WI38 (cell line): ENCODE results near the gene CYP3A5.

Source experiments
- H3K4me3 ChIP-seq: 2 replicates; pipeline ENCODE4 v1.5.1; 2011; ENCODE audit warnings: low read depth, mild to moderate bottlenecking, control low read depth, low read length
- TF ChIP-seq, protein P1 (sequence below): IDR thresholded peaks from 2 replicates; pipeline ENCODE4 v1.5.1; 2012; ENCODE audit warnings: low read depth, mild to moderate bottlenecking, control low read depth, low read length

Gene CYP3A5

DNA sequence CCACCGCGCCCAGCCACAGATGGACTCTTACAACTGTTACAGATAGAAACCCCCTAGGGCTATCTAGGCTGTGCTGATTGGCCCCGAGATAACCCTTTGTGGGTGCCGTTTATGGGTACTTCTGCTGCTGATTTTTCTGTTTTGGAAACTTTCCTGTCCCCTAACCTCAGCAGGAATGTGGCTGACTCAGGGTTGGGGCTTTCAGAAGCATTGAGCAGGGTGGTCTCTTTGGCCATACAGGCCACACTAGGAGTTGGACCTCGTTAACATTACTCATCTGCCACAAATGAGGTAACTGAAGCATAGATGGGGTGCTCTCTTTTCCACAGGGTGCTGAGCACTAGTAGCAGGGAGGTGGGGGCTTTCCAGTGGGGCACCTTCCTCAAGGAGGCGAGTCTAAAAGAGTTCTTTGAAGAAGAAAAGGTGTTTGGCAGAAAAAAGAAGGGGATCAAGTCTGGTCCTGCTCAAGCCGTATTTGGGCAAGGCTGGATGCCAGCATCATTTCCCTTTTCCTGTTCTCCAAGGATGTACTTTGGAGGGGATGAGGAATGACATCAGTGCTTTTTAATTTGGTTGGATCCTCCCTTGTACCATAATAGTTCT is 56.6 kb downstream of the CYP3A5 start:
- no peak overlapping the region for H3K4me3 ChIP-seq
- TF ChIP-seq, protein P1, sequence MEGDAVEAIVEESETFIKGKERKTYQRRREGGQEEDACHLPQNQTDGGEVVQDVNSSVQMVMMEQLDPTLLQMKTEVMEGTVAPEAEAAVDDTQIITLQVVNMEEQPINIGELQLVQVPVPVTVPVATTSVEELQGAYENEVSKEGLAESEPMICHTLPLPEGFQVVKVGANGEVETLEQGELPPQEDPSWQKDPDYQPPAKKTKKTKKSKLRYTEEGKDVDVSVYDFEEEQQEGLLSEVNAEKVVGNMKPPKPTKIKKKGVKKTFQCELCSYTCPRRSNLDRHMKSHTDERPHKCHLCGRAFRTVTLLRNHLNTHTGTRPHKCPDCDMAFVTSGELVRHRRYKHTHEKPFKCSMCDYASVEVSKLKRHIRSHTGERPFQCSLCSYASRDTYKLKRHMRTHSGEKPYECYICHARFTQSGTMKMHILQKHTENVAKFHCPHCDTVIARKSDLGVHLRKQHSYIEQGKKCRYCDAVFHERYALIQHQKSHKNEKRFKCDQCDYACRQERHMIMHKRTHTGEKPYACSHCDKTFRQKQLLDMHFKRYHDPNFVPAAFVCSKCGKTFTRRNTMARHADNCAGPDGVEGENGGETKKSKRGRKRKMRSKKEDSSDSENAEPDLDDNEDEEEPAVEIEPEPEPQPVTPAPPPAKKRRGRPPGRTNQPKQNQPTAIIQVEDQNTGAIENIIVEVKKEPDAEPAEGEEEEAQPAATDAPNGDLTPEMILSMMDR = no peak

DNA sequence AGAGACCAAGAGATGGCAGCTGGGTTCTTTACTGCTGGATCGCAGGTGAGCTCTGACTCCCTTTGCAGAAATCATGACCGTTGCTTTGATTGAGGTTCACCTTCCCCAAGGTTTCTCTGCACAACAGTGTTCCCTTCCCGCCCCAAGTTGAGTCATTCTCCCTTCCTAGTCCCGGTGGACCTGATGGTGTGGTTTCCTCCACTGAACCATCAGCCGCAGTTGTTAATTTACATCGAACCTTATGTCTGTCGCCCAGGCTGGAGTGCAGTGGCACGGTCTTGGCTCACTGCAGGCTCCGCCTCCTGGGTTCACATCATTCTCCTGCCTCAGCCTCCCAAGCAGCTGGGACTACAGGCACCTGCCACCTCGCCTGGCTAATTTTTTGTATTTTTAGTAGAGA is 57.2 kb downstream of the CYP3A5 start:
- TF ChIP-seq, protein P1 = no peak
- no peak overlapping the region for H3K4me3 ChIP-seq

DNA sequence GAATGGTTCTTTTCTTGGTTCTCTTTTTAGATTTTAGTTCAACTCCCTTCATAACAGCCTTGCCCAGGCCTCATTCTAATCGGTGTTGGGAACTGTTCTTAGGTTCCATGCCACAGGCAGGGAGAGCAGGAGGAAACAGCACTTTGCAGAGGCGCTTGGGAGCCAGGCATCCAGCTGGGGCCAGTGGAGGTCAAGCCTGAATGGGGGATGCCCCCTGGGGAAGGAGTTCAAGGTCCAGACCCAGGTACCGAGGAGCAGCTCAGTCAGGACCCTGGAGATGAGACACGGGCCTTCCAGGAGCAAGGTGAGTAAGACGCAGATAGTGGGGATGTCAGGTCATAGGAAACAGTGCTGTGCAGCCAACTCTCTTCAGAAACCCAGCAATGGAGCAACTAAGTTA is 58.5 kb downstream of the CYP3A5 start:
- H3K4me3 ChIP-seq = no peak overlapping the region
- TF ChIP-seq, protein P1 = no peak

DNA sequence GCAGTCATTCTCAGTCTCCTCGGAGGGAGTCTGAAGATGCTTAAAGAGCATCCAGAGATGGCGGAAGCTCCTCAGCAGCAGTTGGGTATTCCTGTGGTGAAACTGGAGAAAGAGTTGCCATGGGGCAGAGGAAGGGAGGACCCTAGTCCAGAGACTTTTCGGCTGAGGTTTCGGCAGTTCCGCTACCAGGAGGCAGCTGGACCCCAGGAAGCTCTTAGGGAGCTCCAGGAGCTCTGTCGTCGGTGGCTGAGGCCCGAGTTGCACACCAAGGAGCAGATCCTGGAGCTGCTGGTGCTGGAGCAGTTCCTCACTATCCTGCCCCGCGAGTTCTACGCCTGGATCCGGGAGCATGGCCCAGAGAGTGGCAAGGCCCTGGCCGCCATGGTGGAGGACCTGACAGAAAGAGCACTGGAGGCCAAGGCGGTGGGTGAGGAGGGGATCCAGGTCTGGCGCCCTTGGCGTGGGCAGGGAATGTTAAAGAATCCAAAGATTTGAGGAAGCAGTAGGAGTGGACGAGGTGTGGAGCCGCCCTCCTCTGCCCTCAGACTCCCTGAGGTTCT is 60.1 kb downstream of the CYP3A5 start:
- TF ChIP-seq, protein P1 = no peak
- H3K4me3 ChIP-seq = no peak overlapping the region

DNA sequence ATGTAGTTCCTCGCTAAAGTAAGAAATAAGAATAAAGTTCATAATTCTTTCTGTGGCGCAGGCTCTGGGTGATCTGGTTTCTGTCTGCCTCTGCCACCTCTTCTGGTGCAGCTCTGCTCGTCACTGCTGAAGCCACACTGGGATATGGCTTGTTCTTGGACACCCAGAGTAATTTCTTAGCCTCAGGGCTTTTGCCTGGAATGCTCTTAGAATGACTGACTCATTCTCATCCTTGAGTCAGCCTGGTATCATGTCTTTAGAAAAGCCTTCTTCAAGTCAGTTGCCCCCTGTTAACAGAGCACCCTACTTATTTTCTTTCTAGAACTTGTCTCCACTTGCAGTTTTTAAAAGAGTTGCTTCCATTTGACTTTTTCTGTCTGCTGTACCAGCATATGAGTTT is 61.1 kb downstream of the CYP3A5 start:
- H3K4me3 ChIP-seq = no peak overlapping the region
- TF ChIP-seq, protein P1 = no peak

DNA sequence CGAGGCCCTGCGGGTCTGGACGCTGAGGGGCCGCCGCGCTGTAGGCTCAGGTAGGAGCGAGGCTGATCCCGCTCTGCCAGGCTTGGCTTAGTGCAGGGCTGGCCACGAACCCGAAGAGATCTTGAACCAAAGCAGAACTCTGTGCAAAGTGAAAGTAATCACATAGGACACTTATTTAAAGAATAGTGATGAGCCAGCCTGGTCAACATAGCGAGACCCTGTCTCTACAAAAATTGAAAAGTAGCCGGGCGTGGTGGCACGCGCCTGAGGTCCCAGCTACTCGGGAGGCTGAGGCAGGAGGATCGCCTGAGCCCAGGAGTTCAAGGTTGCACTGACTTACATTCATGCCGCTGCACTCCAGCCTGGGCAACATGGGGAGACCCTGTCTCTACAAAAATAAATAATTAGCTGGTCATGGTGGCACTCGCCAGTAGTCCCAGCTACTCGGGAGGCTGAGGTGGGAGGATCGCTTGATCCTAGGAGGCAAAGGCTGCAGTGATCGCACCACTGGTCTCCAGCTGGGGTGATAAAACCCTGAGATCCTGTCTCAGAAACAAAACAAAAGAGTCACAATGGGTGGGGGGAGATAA is 62.5 kb downstream of the CYP3A5 start:
- peak overlapping the region; percentile 91 for H3K4me3 ChIP-seq
- TF ChIP-seq, protein P1 = no peak
